ENCODE measurements around the gene MFSD2B. TPM values are rescaled to one million over a fixed set of nuclear protein-coding genes. Genes with fewer than 3 reads are reported as not detected.

Gene MFSD2B, protein sequence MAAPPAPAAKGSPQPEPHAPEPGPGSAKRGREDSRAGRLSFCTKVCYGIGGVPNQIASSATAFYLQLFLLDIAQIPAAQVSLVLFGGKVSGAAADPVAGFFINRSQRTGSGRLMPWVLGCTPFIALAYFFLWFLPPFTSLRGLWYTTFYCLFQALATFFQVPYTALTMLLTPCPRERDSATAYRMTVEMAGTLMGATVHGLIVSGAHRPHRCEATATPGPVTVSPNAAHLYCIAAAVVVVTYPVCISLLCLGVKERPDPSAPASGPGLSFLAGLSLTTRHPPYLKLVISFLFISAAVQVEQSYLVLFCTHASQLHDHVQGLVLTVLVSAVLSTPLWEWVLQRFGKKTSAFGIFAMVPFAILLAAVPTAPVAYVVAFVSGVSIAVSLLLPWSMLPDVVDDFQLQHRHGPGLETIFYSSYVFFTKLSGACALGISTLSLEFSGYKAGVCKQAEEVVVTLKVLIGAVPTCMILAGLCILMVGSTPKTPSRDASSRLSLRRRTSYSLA
- under 1 TPM in 3 of 6 experiments, not detected in 3; 0.07 to 0.62 (median 0.22) TPM for total RNA-seq
- long read RNA-seq: 0 reads

DNA sequence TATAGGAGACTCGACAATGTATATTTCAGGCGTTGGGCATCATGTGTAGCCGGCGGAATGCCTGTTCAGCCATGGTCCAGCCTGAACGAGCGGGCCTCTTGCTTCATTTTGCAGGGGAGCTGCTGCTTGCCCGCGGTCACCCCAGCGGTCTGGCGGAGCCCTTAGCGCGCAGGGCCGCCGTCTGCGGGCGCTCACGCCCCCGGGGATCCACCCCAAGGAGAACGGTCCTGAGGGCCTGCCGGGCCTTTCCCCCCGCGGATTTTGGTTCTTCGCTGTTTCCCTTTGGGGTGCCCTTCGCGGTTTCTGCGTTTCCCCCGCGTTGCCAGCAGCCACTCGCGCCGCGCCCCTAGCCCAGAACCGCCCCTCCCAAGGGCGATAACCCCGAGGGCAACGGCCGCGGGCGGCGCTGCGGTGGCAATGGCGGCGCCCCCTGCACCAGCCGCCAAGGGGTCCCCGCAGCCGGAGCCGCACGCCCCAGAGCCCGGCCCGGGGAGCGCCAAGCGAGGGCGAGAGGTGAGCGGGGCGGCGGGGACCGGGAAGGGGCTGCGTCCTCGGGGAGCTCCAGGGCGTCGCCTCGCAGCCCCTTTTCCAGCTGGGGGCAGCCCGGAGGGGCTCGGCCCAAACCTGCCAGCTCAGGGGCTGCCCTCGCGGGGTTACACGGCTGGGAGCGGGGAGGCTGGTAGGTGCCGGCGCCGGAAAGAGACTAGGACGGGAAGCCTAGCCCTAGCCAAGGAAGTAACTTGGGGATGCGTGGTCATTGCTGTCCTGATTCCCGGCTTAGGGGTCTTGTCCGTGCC is at the start of gene MFSD2B:
MFSD2B (plus strand) TSS at position 406 of the 797 bp plus-strand sequence; CDS start at position 418, 12 bp downstream.
- TF ChIP-seq, protein P1, sequence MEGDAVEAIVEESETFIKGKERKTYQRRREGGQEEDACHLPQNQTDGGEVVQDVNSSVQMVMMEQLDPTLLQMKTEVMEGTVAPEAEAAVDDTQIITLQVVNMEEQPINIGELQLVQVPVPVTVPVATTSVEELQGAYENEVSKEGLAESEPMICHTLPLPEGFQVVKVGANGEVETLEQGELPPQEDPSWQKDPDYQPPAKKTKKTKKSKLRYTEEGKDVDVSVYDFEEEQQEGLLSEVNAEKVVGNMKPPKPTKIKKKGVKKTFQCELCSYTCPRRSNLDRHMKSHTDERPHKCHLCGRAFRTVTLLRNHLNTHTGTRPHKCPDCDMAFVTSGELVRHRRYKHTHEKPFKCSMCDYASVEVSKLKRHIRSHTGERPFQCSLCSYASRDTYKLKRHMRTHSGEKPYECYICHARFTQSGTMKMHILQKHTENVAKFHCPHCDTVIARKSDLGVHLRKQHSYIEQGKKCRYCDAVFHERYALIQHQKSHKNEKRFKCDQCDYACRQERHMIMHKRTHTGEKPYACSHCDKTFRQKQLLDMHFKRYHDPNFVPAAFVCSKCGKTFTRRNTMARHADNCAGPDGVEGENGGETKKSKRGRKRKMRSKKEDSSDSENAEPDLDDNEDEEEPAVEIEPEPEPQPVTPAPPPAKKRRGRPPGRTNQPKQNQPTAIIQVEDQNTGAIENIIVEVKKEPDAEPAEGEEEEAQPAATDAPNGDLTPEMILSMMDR (IDR thresholded peaks at IDR 0.05): no peak
- TF ChIP-seq POLR2A (IDR thresholded peaks at IDR 0.05): no peak
- H3K4me3 ChIP-seq: peak within 1 kb of the TSS; percentile 32 to 51 (median 34)
- no peak for DNase-seq

DNA sequence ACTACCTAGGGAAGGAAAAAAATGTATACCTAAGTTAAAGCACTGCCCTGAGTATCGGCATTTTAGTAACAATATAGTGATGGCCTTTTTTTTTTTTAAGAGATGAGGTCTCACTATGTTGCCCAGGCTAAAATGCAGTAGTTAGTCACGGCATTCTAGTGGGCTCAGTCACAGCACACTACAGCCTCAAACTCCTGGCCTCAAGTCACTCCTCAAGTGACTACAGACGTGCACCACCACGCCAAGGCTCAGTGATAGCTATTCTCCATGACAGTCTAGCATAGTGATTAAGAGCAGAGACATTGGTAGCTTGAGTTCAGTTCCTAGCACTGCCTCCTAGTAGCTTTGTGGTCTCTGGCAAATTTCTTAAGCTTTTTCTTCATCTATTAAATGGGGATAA is 42.0 kb upstream of the MFSD2B start:
- no peak for ATAC-seq
- WGBS (ENCODE audit: insufficient coverage, low coverage, low lambda C conversion rate, missing lambda C conversion rate): 92% methylated on average over 4 of the region's 4 CpGs
- H3K4me1 ChIP-seq: no peaks in the 10 kb centered on the region
- no peaks in the 10 kb centered on the region for H3K9me3 ChIP-seq
- no peak overlapping the region for H3K4me3 ChIP-seq
- TF ChIP-seq, protein P1 (IDR thresholded peaks at IDR 0.05): no peak
- no peak for TF ChIP-seq POLR2A (IDR thresholded peaks at IDR 0.05)
- no peaks in the 10 kb centered on the region for H3K27me3 ChIP-seq
- DNase-seq: no peak
- intact Hi-C loops (cut with DNase I): no loop called here
- H3K36me3 ChIP-seq: no peaks in the 10 kb centered on the region
- H3K27ac ChIP-seq: no peak overlapping the region

More for the DNA sequence above, at the start of gene MFSD2B:
- ATAC-seq: peak; percentile 30 to 64 (median 46)
- Histone ChIP-seq H3K36me3 (no peaks in the 10 kb centered on the region), H3K9me3 (no peaks in the 10 kb centered on the region), H3K27me3 (no peaks in the 10 kb centered on the region), H3K27ac (no peak within 1 kb of the TSS), H3K4me1 (peaks cover 0 to 11% (median 0%) of the 10 kb centered on the region in 4 donors)
- WGBS (ENCODE audit: insufficient coverage, low coverage, low lambda C conversion rate, missing lambda C conversion rate): 21% methylated on average over 4 of the region's 75 CpGs
- intact Hi-C loops (cut with DNase I): no loop called here

DNA sequence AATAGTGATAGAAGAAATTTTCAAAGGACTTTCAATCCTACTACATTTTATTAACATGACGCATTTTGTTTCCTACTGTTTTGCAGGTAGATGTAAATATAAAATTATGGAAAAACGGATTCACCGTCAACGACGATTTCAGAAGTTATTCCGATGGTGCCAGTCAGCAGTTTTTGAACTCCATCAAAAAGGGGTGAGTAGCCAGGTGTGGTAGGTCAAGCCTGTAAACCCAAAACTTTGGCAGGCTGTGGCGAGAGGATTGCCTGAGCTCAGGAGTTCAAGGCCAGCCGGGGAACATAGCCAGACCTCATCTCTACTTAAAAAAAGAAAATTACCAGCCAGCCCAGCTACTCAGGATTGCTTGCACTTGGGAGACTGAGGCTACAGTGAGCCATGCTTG is 33.0 kb upstream of the MFSD2B start:
- Histone ChIP-seq H3K36me3 (peaks cover 0 to 3% (median 0%) of the 10 kb centered on the region in 4 donors), H3K9me3 (no peaks in the 10 kb centered on the region), H3K4me1 (no peaks in the 10 kb centered on the region), H3K27me3 (no peaks in the 10 kb centered on the region), H3K4me3 (no peak overlapping the region), H3K27ac (no peak overlapping the region)
- no peak for ATAC-seq
- whole genome bisulfite sequencing (ENCODE audit: insufficient coverage, low coverage, low lambda C conversion rate, missing lambda C conversion rate): 83% methylated on average over 7 of the region's 8 CpGs
- intact Hi-C loops (cut with DNase I): no loop called here
- TF ChIP-seq, protein P1 (IDR thresholded peaks at IDR 0.05): no peak
- TF ChIP-seq POLR2A (IDR thresholded peaks at IDR 0.05): no peak
- no peak for DNase-seq

DNA sequence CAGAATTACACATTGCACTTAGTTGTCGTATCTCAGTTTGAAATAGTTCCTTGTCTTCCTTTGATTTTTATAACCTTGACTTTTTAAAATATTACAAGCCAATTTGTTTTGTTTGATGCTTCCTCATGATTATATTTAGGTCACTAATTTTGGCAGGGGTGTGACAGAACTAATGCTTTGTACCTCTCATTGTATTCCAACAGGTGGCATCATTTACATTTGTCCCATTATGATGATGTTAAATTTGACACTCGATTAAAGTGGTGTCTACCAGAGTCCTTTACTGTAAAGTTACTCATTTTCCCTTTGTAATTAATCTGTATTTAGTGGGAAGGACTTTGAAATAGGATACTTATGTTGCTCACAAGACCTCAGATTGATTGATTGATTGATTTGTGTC is 21.5 kb upstream of the MFSD2B start:
- ATAC-seq: peak; percentile 64 to 77 (median 68)
- Histone ChIP-seq H3K9me3 (no peaks in the 10 kb centered on the region), H3K27ac (no peak overlapping the region), H3K36me3 (peaks cover 0 to 7% (median 0%) of the 10 kb centered on the region in 4 donors), H3K4me1 (no peaks in the 10 kb centered on the region), H3K27me3 (no peaks in the 10 kb centered on the region), H3K4me3 (no peak overlapping the region)
- WGBS (ENCODE audit: insufficient coverage, low coverage, low lambda C conversion rate, missing lambda C conversion rate): 53% methylated on average over 2 of the region's 2 CpGs
- intact Hi-C loops (cut with DNase I): no loop called here
- TF ChIP-seq POLR2A (IDR thresholded peaks at IDR 0.05): no peak
- TF ChIP-seq, protein P1 (IDR thresholded peaks at IDR 0.05): peak; percentile 39 to 55 (median 42)
- DNase-seq: no peak

Measured in right lobe of liver (tissue), 6 donors.